ENCODE measurements around the gene CPNE1. TPM values are rescaled to one million over a fixed set of nuclear protein-coding genes. Genes with fewer than 3 reads are reported as not detected.

CPNE1 gene
- total RNA-seq, 1 donor from 2014 or later = 116 TPM

DNA sequence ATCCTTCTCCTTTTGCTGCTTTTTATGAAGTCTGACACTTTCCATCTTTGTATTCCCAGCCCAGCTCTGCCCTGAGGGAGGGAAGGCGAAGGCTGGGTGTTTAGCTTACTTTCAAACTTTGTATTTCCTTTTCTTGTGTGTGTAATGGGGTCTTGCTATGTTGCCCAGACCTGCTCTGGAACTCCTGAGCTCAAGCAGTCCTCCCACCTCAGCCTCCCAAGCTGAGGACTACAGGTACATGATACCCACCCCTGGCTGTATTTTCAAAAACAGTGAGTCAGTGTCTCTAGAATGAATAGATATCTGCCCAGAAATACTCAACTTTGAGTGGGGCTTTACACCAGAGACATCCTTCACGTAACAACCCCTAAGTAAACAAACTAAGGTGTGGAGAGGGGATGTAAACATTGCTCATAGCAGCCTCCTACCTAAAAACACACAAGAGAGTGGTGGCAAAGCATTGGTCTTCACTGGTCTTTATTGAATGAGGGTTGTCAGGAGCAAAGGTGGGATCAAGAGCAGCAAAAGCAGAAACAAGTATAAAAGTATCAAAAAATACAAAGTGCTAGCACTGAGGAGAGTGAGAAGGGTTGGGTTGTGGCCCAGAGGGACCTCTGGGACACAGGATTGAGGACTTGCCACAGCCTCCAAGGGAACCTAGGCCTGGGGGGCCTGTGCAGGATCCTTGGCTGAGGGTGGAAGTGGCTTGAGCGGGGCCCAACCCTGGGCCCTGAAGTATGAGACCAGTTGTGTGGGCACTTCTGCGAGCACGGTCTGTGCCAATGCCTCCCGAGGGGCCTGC, 38.9 kb downstream of the CPNE1 start:
- Histone ChIP-seq H3K4me1 (ENCODE audit: control insufficient read depth in 3 of 3, insufficient read depth in 3 of 3, low read length in 3 of 3) (no peaks in the 10 kb centered on the region), H3K27ac (ENCODE audit: low read depth, low read length) (no peak overlapping the region), H3K36me3 (ENCODE audit: control insufficient read depth in 3 of 3, insufficient read depth in 3 of 3, low read length in 3 of 3) (peaks cover 34 to 56% (median 49%) of the 10 kb centered on the region in 3 donors), H3K9ac (ENCODE audit: low read depth in 1 of 3, low read length in 3 of 3) (no peak overlapping the region), H3K27me3 (ENCODE audit: control insufficient read depth in 3 of 3, insufficient read depth in 3 of 3, low read length in 3 of 3) (peaks cover 0 to 4% (median 0%) of the 10 kb centered on the region in 3 donors), H3K4me3 (ENCODE audit: low read length in 3 of 3) (no peak overlapping the region), H3K9me3 (ENCODE audit: control insufficient read depth in 3 of 3, low read length in 3 of 3) (no peaks in the 10 kb centered on the region)

DNA sequence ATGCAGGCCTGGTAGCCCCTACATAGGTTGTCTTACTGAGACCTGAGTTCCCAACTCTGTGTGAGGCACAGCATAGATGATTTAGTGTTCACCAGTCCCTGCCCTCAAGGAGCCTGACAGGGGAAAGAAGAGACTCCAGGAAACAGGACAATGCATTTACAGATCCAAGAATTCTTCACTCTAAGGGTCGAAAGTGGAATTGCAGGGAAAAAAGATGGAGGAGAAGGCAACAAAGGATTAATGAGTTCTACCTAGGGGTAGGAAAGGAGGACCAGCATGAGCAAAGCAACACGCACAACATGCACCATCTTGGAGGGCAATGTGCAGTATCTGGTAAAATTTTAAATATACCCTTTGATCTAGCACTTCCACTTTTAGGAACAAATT, 43.1 kb downstream of the CPNE1 start:
- Histone ChIP-seq H3K9ac (ENCODE audit: low read depth in 1 of 3, low read length in 3 of 3) (peak overlapping the region in 1 of 3 donors; percentile 16), H3K36me3 (ENCODE audit: control insufficient read depth in 3 of 3, insufficient read depth in 3 of 3, low read length in 3 of 3) (peaks cover 18 to 20% (median 18%) of the 10 kb centered on the region in 3 donors), H3K4me1 (ENCODE audit: control insufficient read depth in 3 of 3, insufficient read depth in 3 of 3, low read length in 3 of 3) (peaks cover 24 to 34% (median 26%) of the 10 kb centered on the region in 3 donors), H3K27ac (ENCODE audit: low read depth, low read length) (no peak overlapping the region), H3K9me3 (ENCODE audit: control insufficient read depth in 3 of 3, low read length in 3 of 3) (no peaks in the 10 kb centered on the region), H3K4me3 (ENCODE audit: low read length in 3 of 3) (no peak overlapping the region), H3K27me3 (ENCODE audit: control insufficient read depth in 3 of 3, insufficient read depth in 3 of 3, low read length in 3 of 3) (peaks cover 0 to 23% (median 7%) of the 10 kb centered on the region in 3 donors)

DNA sequence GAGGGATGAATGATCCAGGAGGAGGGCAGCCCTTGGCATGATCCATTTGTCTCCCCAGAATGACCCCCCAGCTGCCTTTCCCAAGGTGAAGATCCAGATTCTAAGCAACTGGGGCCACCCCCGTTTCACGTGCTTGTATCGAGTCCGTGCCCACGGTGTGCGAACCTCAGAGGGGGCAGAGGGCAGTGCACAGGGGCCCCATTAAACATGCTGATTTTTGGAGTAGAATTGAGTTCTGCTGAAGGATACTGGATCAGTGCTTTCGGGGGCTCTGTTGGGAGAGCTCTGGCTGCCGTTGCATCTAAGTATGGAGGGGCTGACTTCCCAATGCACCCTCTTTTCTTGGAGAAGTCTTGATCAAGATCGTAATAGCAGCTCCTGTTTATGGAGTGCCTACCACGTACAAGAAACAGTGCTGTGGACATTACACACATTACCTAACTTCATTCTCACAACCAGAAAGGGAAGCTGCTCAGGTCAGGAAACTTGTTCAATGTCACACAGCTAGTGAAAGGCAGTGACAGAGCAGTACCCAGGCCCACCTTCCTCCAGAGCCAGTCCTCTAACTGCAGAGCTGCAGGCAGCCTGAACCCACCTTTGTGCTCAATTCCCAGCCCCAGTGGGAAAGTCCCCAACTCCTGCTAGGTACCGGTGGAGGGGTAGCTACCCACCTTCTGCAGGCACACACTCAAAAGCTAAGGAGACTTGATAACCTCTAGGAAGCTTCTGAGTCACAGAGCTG, 43.7 kb downstream of the CPNE1 start:
- H3K4me1 ChIP-seq (ENCODE audit: control insufficient read depth in 3 of 3, insufficient read depth in 3 of 3, low read length in 3 of 3) = peaks cover 24 to 34% (median 27%) of the 10 kb centered on the region in 3 donors
- no peaks in the 10 kb centered on the region for H3K9me3 ChIP-seq (ENCODE audit: control insufficient read depth in 3 of 3, low read length in 3 of 3)
- peak overlapping the region in 1 of 3 donors; percentile 16 for H3K9ac ChIP-seq (ENCODE audit: low read depth in 1 of 3, low read length in 3 of 3)
- H3K4me3 ChIP-seq (ENCODE audit: low read length in 3 of 3) = no peak overlapping the region
- H3K36me3 ChIP-seq (ENCODE audit: control insufficient read depth in 3 of 3, insufficient read depth in 3 of 3, low read length in 3 of 3) = peaks cover 12 to 15% (median 12%) of the 10 kb centered on the region in 3 donors
- no peak overlapping the region for H3K27ac ChIP-seq (ENCODE audit: low read depth, low read length)
- peaks cover 0 to 23% (median 7%) of the 10 kb centered on the region in 3 donors for H3K27me3 ChIP-seq (ENCODE audit: control insufficient read depth in 3 of 3, insufficient read depth in 3 of 3, low read length in 3 of 3)

DNA sequence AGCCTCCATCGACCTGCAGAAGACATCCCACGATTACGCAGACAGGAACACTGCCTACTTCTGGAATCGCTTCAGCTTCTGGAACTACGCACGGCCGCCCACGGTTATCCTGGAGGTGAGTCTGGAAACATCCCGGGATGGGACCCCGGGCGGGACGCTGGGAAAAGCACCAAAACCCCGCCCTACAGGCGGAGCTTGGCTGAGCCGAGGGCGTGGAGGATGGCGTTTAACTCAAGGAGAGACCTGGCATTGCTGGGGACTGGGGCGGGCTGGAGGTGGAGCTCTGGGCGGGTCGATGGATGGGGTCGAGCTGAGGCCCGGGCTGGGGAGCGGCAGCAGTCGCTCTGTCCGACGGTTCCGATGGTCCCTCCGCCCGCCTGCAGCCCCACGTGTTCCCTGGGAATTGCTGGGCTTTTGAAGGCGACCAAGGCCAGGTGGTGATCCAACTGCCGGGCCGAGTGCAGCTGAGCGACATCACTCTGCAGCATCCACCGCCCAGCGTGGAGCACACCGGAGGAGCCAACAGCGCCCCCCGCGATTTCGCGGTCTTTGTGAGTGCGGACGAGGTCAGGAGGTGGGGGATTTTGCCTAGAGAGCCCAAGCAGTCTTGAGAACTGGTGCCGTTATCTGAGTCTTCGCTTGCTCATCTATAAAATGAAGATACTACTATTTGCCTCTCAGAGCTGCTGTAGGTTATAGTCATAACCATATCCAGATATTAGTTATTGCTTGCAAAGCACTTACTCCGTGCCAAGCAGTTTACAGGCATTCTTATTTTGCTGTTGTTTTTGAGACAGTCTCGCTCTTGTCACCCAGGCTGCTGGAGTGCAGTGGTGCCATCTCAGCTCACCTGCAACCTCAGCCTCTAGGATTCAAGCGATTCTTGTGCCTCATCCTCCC, 45.3 kb downstream of the CPNE1 start:
- no peak overlapping the region for H3K27ac ChIP-seq (ENCODE audit: low read depth, low read length)
- peaks cover 0 to 23% (median 7%) of the 10 kb centered on the region in 3 donors for H3K27me3 ChIP-seq (ENCODE audit: control insufficient read depth in 3 of 3, insufficient read depth in 3 of 3, low read length in 3 of 3)
- H3K36me3 ChIP-seq (ENCODE audit: control insufficient read depth in 3 of 3, insufficient read depth in 3 of 3, low read length in 3 of 3) = peaks cover 4 to 8% (median 5%) of the 10 kb centered on the region in 3 donors
- H3K9me3 ChIP-seq (ENCODE audit: control insufficient read depth in 3 of 3, low read length in 3 of 3) = no peaks in the 10 kb centered on the region
- H3K4me1 ChIP-seq (ENCODE audit: control insufficient read depth in 3 of 3, insufficient read depth in 3 of 3, low read length in 3 of 3) = peaks cover 28 to 40% (median 33%) of the 10 kb centered on the region in 3 donors
- peak overlapping the region in 2 of 3 donors; percentile 3 to 40 for H3K9ac ChIP-seq (ENCODE audit: low read depth in 1 of 3, low read length in 3 of 3)
- H3K4me3 ChIP-seq (ENCODE audit: low read length in 3 of 3) = peak overlapping the region; percentile 44 to 66 (median 65)

DNA sequence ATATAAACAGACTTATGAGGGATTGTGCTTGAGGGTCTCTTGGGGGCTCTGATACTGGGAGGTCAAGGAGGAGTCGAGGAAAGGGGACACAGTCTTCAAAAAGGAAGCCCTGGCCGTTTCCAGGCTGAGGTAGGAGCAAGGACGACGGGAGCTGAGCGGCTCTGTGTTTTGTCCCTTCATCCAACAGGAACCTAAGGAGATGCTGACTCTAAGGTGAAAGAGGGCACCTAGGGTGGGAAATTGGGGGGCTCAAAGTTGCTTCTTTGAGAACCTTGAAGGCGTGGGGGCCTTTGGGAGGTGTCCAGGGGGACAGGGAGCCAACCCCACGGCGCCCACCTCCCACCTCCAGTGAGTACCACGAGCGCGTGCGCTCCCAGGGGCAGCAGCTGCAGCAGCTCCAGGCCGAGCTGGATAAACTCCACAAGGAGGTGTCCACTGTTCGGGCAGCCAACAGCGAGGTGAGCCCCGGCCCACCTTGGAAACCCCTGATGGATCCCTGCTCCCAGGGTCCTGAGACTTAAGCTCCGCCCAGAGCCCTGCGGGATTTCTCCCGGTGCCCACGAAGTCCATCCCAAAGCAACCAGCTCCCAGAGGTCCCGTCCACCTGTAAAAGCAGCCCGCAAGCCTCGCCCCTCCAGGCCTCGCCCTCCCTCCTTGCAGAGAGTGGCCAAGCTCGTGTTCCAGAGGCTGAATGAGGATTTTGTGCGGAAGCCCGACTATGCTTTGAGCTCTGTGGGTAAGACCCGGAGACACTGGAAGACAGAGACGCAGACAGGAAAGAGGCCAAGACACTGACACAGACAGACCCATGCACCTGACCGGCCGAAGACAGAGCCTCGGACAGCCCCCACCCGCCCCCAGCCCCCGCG, 46.2 kb downstream of the CPNE1 start:
- Histone ChIP-seq H3K36me3 (ENCODE audit: control insufficient read depth in 3 of 3, insufficient read depth in 3 of 3, low read length in 3 of 3) (peaks cover 4 to 8% (median 5%) of the 10 kb centered on the region in 3 donors), H3K9me3 (ENCODE audit: control insufficient read depth in 3 of 3, low read length in 3 of 3) (no peaks in the 10 kb centered on the region), H3K27me3 (ENCODE audit: control insufficient read depth in 3 of 3, insufficient read depth in 3 of 3, low read length in 3 of 3) (peaks cover 0 to 25% (median 7%) of the 10 kb centered on the region in 3 donors), H3K4me1 (ENCODE audit: control insufficient read depth in 3 of 3, insufficient read depth in 3 of 3, low read length in 3 of 3) (peaks cover 28 to 40% (median 33%) of the 10 kb centered on the region in 3 donors), H3K27ac (ENCODE audit: low read depth, low read length) (no peak overlapping the region), H3K9ac (ENCODE audit: low read depth in 1 of 3, low read length in 3 of 3) (peak overlapping the region in 2 of 3 donors; percentile 43 to 62), H3K4me3 (ENCODE audit: low read length in 3 of 3) (peak overlapping the region in 2 of 3 donors; percentile 56 to 67)

DNA sequence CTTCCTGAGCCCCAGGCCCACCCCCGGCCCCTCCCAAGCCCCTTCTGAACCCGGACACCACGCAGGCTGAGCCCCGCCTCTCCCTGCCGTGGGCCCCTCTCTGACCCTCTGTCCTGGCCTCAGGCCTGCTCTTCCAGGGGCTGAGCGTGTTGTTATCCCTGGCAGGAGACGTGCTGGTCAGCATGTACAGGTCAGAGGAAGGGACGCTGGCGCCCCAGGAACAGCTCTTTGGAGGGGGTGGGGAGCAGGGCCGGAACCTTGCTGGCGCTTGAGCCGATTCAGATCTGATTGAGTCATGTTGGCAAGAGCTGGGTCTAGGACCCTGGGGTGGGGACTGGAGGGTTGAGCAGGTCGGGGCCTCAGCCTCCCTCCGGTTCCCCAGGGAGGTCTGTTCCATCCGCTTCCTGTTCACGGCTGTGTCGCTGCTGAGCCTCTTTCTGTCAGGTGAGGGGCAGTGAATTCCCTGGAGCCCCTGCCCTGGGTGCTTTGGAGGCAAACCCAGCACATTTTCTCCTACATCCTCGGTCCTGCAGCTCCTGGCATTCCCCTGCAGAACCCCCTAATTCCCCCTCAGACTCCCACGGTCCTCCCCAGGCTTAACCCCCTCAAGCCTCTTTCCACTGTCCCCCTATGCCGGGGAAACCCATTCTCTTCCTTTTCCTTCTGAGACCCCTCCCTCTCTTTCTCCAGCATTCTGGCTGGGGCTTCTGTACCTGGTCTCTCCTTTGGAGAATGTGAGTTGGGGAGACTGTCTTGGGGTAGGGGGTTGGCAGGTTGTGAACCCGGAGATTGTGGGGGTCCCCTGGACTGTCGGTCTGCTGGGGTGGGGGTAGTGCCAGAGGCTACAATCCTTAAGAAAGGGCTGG, 47.1 kb downstream of the CPNE1 start:
- peaks cover 4 to 8% (median 5%) of the 10 kb centered on the region in 3 donors for H3K36me3 ChIP-seq (ENCODE audit: control insufficient read depth in 3 of 3, insufficient read depth in 3 of 3, low read length in 3 of 3)
- H3K4me1 ChIP-seq (ENCODE audit: control insufficient read depth in 3 of 3, insufficient read depth in 3 of 3, low read length in 3 of 3) = peaks cover 28 to 40% (median 33%) of the 10 kb centered on the region in 3 donors
- H3K4me3 ChIP-seq (ENCODE audit: low read length in 3 of 3) = peak overlapping the region; percentile 63 to 72 (median 66)
- peak overlapping the region; percentile 57 for H3K27ac ChIP-seq (ENCODE audit: low read depth, low read length)
- H3K9me3 ChIP-seq (ENCODE audit: control insufficient read depth in 3 of 3, low read length in 3 of 3) = no peaks in the 10 kb centered on the region
- H3K27me3 ChIP-seq (ENCODE audit: control insufficient read depth in 3 of 3, insufficient read depth in 3 of 3, low read length in 3 of 3) = peaks cover 0 to 25% (median 10%) of the 10 kb centered on the region in 3 donors
- peak overlapping the region; percentile 52 to 68 (median 61) for H3K9ac ChIP-seq (ENCODE audit: low read depth in 1 of 3, low read length in 3 of 3)

DNA sequence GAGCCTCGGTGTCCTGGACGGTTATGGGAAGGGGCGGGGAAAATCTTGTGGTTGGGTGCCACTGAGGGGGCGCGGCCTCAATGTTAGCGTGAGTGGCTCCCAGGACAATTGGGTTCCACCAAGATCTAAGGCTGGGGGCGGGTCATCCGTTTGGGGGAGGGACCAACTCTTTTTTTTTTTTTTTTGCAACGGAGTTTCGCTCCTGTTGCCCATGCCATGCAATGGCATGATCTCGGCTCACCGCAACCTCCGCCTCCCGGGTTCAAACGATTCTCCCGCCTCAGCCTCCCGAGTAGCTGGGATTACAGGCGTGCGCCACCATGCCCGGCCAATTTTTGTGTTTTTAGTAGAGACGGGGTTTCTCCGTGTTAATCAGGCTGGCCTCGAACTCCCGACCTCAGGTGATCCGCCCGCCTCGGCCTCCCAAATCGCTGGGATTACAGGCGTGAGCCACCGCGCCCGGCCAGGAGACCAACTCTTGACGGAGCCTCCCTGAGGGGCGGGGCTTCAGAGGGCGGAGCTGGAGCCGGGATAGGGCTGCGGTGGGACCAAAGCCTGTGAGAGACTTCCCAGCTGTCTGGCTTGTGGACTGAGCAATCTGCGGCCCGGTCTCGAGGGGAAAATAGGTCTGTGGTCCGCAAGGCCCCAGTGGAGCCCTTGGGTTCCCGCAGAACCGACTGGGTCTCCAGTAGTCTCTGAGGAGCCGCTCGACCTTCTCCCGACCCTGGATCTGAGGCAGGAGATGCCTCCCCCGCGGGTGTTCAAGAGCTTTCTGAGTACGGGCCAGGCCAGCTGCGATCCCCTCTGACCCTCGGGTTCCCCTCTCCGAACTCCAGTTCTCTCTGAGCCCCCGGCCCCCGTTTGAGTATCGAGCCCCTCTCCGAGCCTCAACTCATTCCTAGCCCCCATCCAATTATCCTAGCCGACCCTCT, 48.0 kb downstream of the CPNE1 start:
- peaks cover 28 to 40% (median 33%) of the 10 kb centered on the region in 3 donors for H3K4me1 ChIP-seq (ENCODE audit: control insufficient read depth in 3 of 3, insufficient read depth in 3 of 3, low read length in 3 of 3)
- peaks cover 4 to 7% (median 5%) of the 10 kb centered on the region in 3 donors for H3K36me3 ChIP-seq (ENCODE audit: control insufficient read depth in 3 of 3, insufficient read depth in 3 of 3, low read length in 3 of 3)
- no peaks in the 10 kb centered on the region for H3K9me3 ChIP-seq (ENCODE audit: control insufficient read depth in 3 of 3, low read length in 3 of 3)
- peak overlapping the region; percentile 63 to 72 (median 66) for H3K4me3 ChIP-seq (ENCODE audit: low read length in 3 of 3)
- peak overlapping the region; percentile 57 for H3K27ac ChIP-seq (ENCODE audit: low read depth, low read length)
- peak overlapping the region in 2 of 3 donors; percentile 50 to 68 for H3K9ac ChIP-seq (ENCODE audit: low read depth in 1 of 3, low read length in 3 of 3)
- H3K27me3 ChIP-seq (ENCODE audit: control insufficient read depth in 3 of 3, insufficient read depth in 3 of 3, low read length in 3 of 3) = peaks cover 0 to 30% (median 13%) of the 10 kb centered on the region in 3 donors

All from skeletal muscle tissue (tissue), 4 donors.